ENCODE measurements around the gene RNF135. TPM values are rescaled to one million over a fixed set of nuclear protein-coding genes. Genes with fewer than 3 reads are reported as not detected.
"Not testable (repeated sequence)": the region's sequence is repeated elsewhere in the genome, so short reads cannot be mapped to it uniquely, and the experiment has no call there.

The RNF135 gene, protein sequence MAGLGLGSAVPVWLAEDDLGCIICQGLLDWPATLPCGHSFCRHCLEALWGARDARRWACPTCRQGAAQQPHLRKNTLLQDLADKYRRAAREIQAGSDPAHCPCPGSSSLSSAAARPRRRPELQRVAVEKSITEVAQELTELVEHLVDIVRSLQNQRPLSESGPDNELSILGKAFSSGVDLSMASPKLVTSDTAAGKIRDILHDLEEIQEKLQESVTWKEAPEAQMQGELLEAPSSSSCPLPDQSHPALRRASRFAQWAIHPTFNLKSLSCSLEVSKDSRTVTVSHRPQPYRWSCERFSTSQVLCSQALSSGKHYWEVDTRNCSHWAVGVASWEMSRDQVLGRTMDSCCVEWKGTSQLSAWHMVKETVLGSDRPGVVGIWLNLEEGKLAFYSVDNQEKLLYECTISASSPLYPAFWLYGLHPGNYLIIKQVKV
- 1.2 TPM for total RNA-seq

GRCh38 chr17:30970831-30971567 is at the start of gene RNF135:
TSS of gene RNF135 (plus strand) at chr17:30971039. CDS start at chr17:30971074, 35 bp downstream.
- no peak for FAIRE-seq

DNA sequence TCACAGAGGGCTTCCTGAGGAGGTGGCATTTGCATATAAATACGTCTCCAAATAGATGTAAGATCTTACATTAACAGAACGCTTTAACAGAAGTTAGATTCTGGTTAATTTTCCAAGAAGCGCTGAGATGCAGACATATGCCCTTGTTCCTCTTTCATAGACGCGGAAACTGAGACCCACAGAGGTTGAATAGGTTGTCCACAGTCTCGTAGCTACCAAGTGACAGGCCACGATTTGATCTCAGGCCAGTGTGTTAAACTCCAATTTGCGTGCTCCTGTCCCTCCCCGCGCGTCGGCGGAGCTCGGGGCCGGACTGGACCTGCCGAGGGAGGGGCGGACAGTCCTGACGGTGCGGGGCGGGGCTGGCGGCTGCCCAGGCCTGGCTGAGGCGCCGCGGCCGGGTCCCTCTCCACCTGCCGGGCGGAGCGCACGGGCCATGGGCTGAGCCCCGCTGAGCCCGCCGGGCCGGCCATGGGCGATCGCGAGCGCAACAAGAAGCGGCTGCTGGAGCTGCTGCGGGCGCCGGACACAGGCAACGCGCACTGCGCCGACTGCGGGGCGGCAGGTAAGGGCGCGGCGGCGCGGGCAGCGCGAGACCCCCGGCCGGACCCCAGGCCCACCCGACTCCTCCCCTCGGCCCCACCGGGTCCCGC is 49.2 kb upstream of the RNF135 start, which contains the start of gene ADAP2:
Gene ADAP2 (plus strand): TSS at position 402 of the 653 bp plus-strand sequence. CDS start 70 bp downstream, at position 472.
- peak; percentile 43 to 61 for DNase-seq (ENCODE audit: low spot score in 2 of 2)

More at GRCh38 chr17:30970831-30971567, at the start of gene RNF135:
- DNase-seq (ENCODE audit: low spot score in 2 of 2), result peak; percentile 74 to 78

DNA sequence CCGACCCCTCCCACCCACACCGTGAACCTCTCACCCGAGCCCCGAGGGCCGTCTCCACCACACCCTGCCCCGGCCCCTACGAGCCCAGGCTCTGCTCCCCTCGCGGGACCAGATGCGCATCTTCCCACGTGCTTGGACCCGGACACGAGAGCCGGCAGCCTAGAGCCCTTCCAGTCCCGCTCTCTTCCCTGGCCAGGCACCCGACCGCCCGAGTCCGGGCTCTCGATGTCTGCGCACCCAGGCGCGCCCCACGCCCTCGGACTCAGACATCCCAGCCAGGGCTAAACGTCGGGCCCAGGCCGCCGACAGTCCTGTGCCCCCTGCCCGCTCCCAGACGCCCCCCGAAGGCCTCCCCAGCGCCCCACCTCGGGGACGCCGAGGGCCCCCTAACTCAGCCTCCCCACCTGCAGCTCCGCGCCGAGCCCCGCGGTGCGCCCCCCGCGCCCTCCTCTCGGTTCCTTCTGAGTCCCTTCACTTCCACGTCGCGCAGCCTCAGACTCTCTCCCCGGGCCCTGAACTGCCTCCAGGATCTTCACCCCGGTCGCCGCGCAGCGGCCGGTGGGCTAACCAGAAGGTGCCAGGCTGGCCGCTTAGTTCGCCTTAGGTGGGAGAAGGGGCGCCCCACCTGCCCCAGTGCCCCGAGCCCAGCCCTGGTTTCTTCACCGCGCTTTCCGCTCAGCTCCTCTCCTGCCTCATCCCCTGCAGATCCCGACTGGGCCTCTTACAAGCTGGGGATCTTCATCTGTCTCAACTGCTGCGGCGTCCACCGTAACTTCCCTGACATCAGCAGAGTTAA is 48.4 kb upstream of the RNF135 start:
- no peak for FAIRE-seq
- DNase-seq (ENCODE audit: low spot score in 2 of 2), result peak in 1 of 2 donors; percentile 21

More for the DNA sequence above, 49.2 kb upstream of the RNF135 start, which contains the start of gene ADAP2:
- no peak for FAIRE-seq

DNA sequence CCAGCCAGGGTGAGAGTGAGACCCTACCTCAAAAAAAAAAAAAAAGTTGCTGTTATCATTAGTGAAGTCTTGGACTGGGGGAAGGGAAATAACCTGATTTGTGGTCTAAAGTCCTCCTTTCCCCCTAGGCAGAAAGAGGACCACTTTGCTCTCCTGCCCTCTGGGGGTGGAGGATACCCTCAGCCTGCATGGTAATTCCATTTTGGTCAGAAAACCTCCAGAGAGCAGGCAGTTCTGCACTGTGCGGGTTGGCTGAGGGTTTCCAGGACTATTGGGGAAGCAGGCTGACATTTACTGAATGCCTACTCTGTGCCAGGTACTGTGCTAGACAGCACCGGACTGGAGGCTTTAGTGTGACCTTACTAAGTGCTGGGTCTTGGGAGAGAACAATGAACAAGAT is 46.5 kb upstream of the RNF135 start:
- FAIRE-seq, result no peak
- no peak for DNase-seq (ENCODE audit: low spot score in 2 of 2)

DNA sequence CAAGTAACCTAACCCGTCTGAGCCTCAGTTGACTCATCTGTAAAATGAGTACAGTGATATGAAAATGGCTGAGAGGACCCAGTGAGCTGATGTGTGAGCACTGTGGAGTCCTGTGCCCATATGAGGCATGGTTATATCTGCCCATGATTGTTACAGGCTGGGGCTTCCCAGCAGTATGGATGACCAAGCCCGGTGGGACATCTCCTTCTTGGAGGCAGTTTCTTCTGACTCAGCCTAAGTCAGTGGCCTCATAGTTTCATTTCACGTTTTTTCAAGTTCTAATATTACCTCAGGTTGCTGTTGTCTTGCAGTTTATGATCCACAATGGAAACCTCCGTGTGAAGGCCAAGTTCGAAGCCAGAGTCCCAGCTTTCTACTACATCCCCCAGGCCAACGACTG is 44.3 kb upstream of the RNF135 start:
- FAIRE-seq (no peak), DNase-seq (ENCODE audit: low spot score in 2 of 2) (no peak)

GRCh38 chr17:30927756-30928155 is 43.1 kb upstream of the RNF135 start:
- FAIRE-seq, result no peak
- DNase-seq (ENCODE audit: low spot score in 2 of 2), result no peak

DNA sequence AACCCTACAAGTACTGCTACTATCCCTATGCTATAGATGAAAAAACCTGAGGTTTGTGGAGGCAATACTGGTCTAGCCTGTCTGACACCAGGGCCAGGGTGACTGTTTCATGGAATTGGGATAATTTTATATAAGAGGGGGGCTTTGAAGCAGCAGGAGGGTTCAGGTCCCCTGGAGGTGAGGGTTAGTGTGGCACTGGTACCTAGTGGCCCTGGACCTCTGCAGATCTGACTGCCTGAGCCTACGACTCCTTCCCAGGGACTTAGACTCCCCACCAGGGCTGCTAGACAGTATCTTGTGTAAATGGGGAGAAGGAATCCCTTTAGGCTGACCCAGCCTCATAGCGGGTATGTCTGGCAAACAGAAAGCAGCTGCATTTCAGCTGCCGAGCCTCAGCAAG is 42.3 kb upstream of the RNF135 start:
- DNase-seq (ENCODE audit: low spot score in 2 of 2) (no peak), FAIRE-seq (no peak)

GRCh38 chr17:30929081-30929633 is 41.7 kb upstream of the RNF135 start:
- FAIRE-seq, result no peak
- no peak for DNase-seq (ENCODE audit: low spot score in 2 of 2)

DNA sequence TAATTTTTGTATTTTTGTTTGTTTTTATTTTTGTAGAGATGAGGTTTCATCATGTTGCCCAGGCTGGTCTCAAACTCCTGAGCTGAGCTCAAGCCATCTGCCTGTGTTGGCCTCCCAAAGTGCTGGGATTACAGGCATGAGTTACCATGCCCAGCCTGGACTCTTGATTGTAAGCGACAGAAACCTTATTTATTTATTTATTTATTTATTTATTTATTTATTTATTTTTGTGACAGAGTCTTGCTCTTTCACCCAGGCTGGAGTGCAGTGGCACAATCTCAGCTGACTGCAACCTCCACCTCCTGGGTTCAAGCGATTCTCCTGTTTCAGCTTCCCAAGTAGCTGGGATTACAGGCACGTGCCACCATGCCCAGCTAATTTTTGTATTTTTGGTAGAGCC is 41.0 kb upstream of the RNF135 start:
- DNase-seq (ENCODE audit: low spot score in 2 of 2); FAIRE-seq: not testable (repeated sequence)

DNA sequence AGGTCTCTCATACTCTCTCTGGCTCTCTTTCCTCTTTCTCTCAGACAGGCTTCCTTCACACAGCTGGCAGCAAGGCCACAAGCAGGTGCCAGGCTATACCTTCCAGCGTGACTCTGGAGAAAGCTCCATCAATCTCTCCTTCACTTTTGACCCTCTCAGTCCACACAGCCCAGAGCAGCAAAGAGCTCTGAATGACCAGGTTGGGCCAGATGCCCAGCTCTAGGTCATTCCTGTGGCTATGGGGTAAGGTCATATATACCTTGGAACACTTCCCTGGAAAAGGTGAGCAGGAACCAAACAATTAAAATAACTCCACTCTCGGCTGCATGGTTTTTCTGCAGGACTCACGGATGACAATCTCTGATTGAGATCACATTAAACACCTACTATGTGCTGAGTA is 40.3 kb upstream of the RNF135 start:
- FAIRE-seq, result no peak
- no peak for DNase-seq (ENCODE audit: low spot score in 2 of 2)

DNA sequence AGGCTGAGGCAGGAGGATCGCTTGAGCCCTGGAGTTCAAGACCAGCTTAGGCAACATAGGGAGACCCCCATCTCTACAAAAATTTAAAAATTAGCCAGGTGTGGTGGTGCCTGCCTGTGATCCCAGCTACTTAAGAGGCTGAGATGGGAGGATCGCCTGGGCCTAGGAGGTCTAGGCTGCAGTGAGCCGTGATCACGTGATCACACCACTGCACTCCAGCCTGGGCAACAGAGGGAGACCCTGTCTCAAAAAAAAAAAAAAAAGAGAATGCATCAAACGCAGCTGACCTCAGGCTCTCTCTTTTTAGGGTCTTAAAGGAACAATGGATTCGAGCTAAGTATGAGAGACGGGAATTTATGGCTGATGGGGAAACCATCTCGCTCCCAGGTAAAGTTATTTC is 39.3 kb upstream of the RNF135 start:
- FAIRE-seq, result not testable (repeated sequence)

GRCh38 chr17:30933966-30934365 is 36.9 kb upstream of the RNF135 start:
- FAIRE-seq (no peak), DNase-seq (ENCODE audit: low spot score in 2 of 2) (no peak)

More for the DNA sequence above, 39.3 kb upstream of the RNF135 start:
- DNase-seq (ENCODE audit: low spot score in 2 of 2), result not testable (repeated sequence)

DNA sequence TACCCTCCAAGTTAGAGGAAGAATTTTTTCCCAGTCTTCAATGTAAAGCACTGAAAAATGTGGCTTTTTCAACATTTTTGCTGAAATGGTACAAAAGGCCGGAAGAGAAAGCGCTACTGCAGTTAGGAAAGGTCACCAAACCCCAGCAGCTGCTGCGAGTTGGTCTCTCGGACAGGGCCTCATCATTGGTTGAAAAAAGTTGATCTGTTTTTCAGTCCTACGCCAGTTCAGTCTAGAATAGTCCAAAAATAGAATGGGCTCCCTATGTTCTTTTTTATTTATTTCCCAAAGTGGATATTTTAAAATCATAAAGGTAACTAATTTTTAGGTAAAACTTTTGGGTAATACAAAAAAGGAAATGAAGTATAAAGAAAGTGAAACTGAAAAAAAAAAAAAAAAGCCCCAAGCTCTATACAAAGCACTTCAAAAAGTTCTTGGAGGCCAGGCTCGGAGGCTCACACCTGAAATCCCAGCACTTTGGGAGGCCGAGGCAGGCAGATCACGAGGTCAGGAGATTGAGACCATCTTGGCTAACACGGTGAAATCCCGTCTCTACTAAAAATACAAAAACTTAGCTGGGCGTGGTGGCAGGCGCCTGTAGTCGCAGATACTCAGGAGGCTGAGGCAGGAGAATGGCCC is 31.7 kb upstream of the RNF135 start:
- DNase-seq (ENCODE audit: low spot score in 2 of 2) (no peak), FAIRE-seq (no peak)

- no peak for DNase-seq (ENCODE audit: low spot score in 2 of 2)
- FAIRE-seq, result no peak
These were observed 28.3 kb upstream of the RNF135 start for GRCh38 chr17:30942308-30943079.

- FAIRE-seq, result no peak
- no peak for DNase-seq (ENCODE audit: low spot score in 2 of 2)
These were observed 23.0 kb upstream of the RNF135 start for GRCh38 chr17:30947796-30948195.

- FAIRE-seq (no peak), DNase-seq (ENCODE audit: low spot score in 2 of 2) (no peak)
These were observed 20.6 kb upstream of the RNF135 start for GRCh38 chr17:30950189-30950588.

DNA sequence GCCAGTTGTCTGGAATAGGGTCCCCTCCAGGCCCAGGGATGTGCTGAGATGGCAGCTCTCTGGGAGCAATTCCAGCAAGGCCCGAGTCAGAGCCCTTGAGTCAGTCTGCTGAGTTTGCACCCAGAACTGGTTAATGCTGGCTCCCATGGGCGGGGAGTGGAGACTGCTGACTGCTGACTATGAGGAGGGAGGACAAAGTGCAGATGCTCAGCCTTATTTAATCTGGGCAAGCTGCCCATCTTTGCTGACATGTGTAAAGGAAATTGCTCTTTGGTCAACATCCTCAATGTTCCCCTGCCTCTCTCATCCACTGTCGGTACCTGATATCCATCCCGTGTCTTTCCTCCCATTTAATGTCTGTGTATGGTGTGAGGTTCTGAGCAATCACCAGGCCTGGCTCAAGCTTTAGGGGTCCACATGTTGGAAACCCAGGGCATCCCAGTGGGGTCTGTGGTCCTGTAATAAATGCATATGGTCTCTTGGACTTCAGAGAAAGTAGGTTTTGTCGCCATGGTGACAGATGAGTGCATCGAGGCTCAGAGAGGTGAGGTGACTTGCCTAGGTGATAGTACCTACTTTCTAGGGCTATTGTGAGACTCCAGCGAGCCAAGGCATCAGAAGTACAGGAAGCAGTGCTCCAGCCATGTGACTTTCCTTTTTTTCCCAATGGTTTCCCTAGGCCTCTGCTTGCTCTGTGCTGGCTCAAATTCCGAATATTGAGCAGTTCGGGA is 20.0 kb upstream of the RNF135 start:
- FAIRE-seq, result no peak
- DNase-seq (ENCODE audit: low spot score in 2 of 2), result peak in 1 of 2 donors; percentile 34

Data from frontal cortex (tissue), 4 donors.